ENCODE measurements around the gene EFHC1. TPM values are rescaled to one million over a fixed set of nuclear protein-coding genes. Genes with fewer than 3 reads are reported as not detected.

EFHC1 gene
- polyA plus RNA-seq, 1 donor from 2014 or later: 173 TPM

DNA sequence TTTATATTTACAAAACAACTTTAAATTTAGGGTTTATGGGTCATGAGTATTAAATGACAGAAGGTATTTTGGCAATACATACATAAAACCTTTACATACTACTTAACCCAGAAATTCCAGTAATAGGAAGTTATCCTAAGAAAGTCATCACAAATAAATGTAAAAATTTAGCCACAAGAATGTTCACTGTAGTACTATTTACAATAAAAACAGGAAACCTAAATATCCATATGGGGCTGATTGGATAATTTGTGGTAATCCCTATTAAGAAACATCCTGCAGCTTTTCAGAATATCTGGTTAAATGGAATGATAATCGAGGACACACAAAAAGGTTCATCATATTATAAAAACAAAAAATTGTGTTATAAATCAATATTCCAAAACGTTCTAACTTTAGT lies 112.3 kb downstream of the EFHC1 start:
- H3K9ac ChIP-seq (ENCODE audit: low read length): no peak overlapping the region
- no peak overlapping the region for H3K4me2 ChIP-seq (ENCODE audit: low read length)
- no peak for TF ChIP-seq EZH2 (IDR thresholded peaks at IDR 0.05; ENCODE audit: borderline replicate concordance, insufficient read depth, low read length, poor library complexity, severe bottlenecking)
- no peaks in the 10 kb centered on the region for H3K36me3 ChIP-seq (ENCODE audit: insufficient read depth, low read length)
- no peak overlapping the region for H3K27ac ChIP-seq (ENCODE audit: low read length)
- H3K9me3 ChIP-seq (ENCODE audit: low read length): no peaks in the 10 kb centered on the region
- H3K4me3 ChIP-seq (ENCODE audit: low read length): no peak overlapping the region
- no peaks in the 10 kb centered on the region for H3F3A ChIP-seq (ENCODE audit: insufficient read depth, low read length, poor library complexity, severe bottlenecking)
- no peaks in the 10 kb centered on the region for H3K27me3 ChIP-seq (ENCODE audit: insufficient read depth, low read depth, low read length)
- no peak overlapping the region for H2AFZ ChIP-seq (ENCODE audit: low read depth, low read length)
- H3K79me2 ChIP-seq (replicated peaks; ENCODE audit: insufficient read depth, low read length): no peaks in the 10 kb centered on the region
- no peaks in the 10 kb centered on the region for H3K9me2 ChIP-seq (ENCODE audit: insufficient read depth, low read length)
- H4K20me1 ChIP-seq (ENCODE audit: insufficient read depth): no peaks in the 10 kb centered on the region

DNA sequence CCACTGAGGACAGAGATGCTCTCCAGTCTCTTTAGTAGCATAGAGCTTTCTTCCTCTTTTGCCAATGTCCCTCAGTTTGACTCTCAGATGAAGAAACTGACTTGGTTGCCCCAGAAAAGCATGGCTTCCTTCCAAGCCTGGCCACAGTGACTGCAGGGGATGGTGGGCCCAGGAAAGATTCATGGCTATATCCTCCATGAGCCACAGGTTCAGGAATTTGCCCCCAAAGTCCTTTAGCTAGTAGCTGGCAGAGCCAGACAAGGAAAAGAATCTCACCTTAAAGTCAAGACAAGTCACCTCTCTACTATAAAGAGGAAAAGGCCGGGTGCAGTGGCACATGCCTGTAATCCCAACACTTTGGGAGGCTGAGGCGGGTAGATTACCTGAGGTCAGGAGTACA lies 113.3 kb downstream of the EFHC1 start:
- Histone ChIP-seq H2AFZ (ENCODE audit: low read depth, low read length) (no peak overlapping the region), H3K79me2 (replicated peaks; ENCODE audit: insufficient read depth, low read length) (no peaks in the 10 kb centered on the region), H3K27me3 (ENCODE audit: insufficient read depth, low read depth, low read length) (no peaks in the 10 kb centered on the region), H3K9me2 (ENCODE audit: insufficient read depth, low read length) (no peaks in the 10 kb centered on the region), H3K9ac (ENCODE audit: low read length) (no peak overlapping the region), H3F3A (ENCODE audit: insufficient read depth, low read length, poor library complexity, severe bottlenecking) (no peaks in the 10 kb centered on the region), H3K36me3 (ENCODE audit: insufficient read depth, low read length) (no peaks in the 10 kb centered on the region), H4K20me1 (ENCODE audit: insufficient read depth) (no peaks in the 10 kb centered on the region), H3K4me2 (ENCODE audit: low read length) (no peak overlapping the region), H3K4me3 (ENCODE audit: low read length) (no peak overlapping the region), H3K27ac (ENCODE audit: low read length) (no peak overlapping the region), H3K9me3 (ENCODE audit: low read length) (no peaks in the 10 kb centered on the region)
- no peak for TF ChIP-seq TAF1 (IDR thresholded peaks at IDR 0.05; ENCODE audit: low read depth)
- TF ChIP-seq, protein P1, sequence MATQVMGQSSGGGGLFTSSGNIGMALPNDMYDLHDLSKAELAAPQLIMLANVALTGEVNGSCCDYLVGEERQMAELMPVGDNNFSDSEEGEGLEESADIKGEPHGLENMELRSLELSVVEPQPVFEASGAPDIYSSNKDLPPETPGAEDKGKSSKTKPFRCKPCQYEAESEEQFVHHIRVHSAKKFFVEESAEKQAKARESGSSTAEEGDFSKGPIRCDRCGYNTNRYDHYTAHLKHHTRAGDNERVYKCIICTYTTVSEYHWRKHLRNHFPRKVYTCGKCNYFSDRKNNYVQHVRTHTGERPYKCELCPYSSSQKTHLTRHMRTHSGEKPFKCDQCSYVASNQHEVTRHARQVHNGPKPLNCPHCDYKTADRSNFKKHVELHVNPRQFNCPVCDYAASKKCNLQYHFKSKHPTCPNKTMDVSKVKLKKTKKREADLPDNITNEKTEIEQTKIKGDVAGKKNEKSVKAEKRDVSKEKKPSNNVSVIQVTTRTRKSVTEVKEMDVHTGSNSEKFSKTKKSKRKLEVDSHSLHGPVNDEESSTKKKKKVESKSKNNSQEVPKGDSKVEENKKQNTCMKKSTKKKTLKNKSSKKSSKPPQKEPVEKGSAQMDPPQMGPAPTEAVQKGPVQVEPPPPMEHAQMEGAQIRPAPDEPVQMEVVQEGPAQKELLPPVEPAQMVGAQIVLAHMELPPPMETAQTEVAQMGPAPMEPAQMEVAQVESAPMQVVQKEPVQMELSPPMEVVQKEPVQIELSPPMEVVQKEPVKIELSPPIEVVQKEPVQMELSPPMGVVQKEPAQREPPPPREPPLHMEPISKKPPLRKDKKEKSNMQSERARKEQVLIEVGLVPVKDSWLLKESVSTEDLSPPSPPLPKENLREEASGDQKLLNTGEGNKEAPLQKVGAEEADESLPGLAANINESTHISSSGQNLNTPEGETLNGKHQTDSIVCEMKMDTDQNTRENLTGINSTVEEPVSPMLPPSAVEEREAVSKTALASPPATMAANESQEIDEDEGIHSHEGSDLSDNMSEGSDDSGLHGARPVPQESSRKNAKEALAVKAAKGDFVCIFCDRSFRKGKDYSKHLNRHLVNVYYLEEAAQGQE (IDR thresholded peaks at IDR 0.05; ENCODE audit: borderline replicate concordance): no peak
- TF ChIP-seq POLR2AphosphoS5 (IDR thresholded peaks at IDR 0.05): no peak
- TF ChIP-seq RAD21 (conservative IDR thresholded peaks at IDR 0.05): no peak
- TF ChIP-seq MXI1 (conservative IDR thresholded peaks at IDR 0.05; ENCODE audit: poor library complexity, severe bottlenecking): no peak
- no peak for TF ChIP-seq EZH2 (IDR thresholded peaks at IDR 0.05; ENCODE audit: borderline replicate concordance, insufficient read depth, low read length, poor library complexity, severe bottlenecking)
- TF ChIP-seq SMC3 (conservative IDR thresholded peaks at IDR 0.05; ENCODE audit: poor library complexity): no peak
- TF ChIP-seq, protein P2, sequence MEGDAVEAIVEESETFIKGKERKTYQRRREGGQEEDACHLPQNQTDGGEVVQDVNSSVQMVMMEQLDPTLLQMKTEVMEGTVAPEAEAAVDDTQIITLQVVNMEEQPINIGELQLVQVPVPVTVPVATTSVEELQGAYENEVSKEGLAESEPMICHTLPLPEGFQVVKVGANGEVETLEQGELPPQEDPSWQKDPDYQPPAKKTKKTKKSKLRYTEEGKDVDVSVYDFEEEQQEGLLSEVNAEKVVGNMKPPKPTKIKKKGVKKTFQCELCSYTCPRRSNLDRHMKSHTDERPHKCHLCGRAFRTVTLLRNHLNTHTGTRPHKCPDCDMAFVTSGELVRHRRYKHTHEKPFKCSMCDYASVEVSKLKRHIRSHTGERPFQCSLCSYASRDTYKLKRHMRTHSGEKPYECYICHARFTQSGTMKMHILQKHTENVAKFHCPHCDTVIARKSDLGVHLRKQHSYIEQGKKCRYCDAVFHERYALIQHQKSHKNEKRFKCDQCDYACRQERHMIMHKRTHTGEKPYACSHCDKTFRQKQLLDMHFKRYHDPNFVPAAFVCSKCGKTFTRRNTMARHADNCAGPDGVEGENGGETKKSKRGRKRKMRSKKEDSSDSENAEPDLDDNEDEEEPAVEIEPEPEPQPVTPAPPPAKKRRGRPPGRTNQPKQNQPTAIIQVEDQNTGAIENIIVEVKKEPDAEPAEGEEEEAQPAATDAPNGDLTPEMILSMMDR (IDR thresholded peaks at IDR 0.05; ENCODE audit: poor library complexity, severe bottlenecking): no peak
- TF ChIP-seq EP300 (conservative IDR thresholded peaks at IDR 0.05; ENCODE audit: poor library complexity, severe bottlenecking): no peak

DNA sequence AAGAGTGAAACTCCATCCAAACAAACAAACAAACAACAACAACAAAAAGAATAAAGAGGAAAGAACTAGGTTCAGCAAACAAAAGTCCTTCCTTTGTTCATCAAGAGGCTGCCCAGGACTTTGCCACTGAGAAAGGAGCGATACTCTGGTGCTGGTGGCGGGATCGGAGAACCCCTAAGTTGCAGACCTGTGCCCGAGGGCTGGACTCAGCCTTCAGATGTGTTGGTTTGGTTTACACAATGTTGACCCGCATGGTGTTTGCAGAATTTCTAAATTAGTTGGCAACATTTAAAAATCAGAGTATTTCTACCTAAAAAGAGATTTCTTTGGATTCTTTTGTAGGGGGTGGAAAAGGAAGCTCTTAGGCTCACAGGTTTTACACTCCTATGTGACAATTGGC lies 114.2 kb downstream of the EFHC1 start:
- Histone ChIP-seq H3K9me3 (ENCODE audit: low read length) (no peaks in the 10 kb centered on the region), H3F3A (ENCODE audit: insufficient read depth, low read length, poor library complexity, severe bottlenecking) (no peaks in the 10 kb centered on the region), H3K79me2 (replicated peaks; ENCODE audit: insufficient read depth, low read length) (no peaks in the 10 kb centered on the region), H3K27me3 (ENCODE audit: insufficient read depth, low read depth, low read length) (no peaks in the 10 kb centered on the region), H3K9ac (ENCODE audit: low read length) (no peak overlapping the region), H3K36me3 (ENCODE audit: insufficient read depth, low read length) (no peaks in the 10 kb centered on the region), H3K27ac (ENCODE audit: low read length) (no peak overlapping the region), H4K20me1 (ENCODE audit: insufficient read depth) (no peaks in the 10 kb centered on the region), H3K4me3 (ENCODE audit: low read length) (no peak overlapping the region), H2AFZ (ENCODE audit: low read depth, low read length) (no peak overlapping the region), H3K9me2 (ENCODE audit: insufficient read depth, low read length) (no peaks in the 10 kb centered on the region), H3K4me2 (ENCODE audit: low read length) (no peak overlapping the region)
- no peak for TF ChIP-seq EP300 (conservative IDR thresholded peaks at IDR 0.05; ENCODE audit: poor library complexity, severe bottlenecking)
- TF ChIP-seq, protein P1 (IDR thresholded peaks at IDR 0.05; ENCODE audit: borderline replicate concordance): no peak
- no peak for TF ChIP-seq SMC3 (conservative IDR thresholded peaks at IDR 0.05; ENCODE audit: poor library complexity)
- no peak for TF ChIP-seq POLR2AphosphoS5 (IDR thresholded peaks at IDR 0.05)
- TF ChIP-seq, protein P2 (IDR thresholded peaks at IDR 0.05; ENCODE audit: poor library complexity, severe bottlenecking): no peak
- no peak for TF ChIP-seq EZH2 (IDR thresholded peaks at IDR 0.05; ENCODE audit: borderline replicate concordance, insufficient read depth, low read length, poor library complexity, severe bottlenecking)
- no peak for TF ChIP-seq TAF1 (IDR thresholded peaks at IDR 0.05; ENCODE audit: low read depth)
- no peak for TF ChIP-seq RAD21 (conservative IDR thresholded peaks at IDR 0.05)
- no peak for TF ChIP-seq MXI1 (conservative IDR thresholded peaks at IDR 0.05; ENCODE audit: poor library complexity, severe bottlenecking)

Measured in neural cell (in vitro differentiated cells).